Hepatocyte (in vitro differentiated cells): ENCODE results near the gene TEX36.

ENCODE experiments used
- EZH2 ChIP-seq: fragments of 200-600 bp; sonication (generic); IDR thresholded peaks from 2 replicates; pipeline ENCODE4 v1.6.1; 2016; ENCODE audit warnings: antibody characterized with exemption, mild to moderate bottlenecking, borderline replicate concordance
- EZH2phosphoT487 ChIP-seq: fragments of 200-600 bp; sonication (generic); IDR thresholded peaks from one replicate; pipeline ENCODE4 v1.6.1; 2018; ENCODE audit warnings: antibody characterized with exemption, mild to moderate bottlenecking, low read depth, moderate library complexity; ENCODE audit not compliant: unreplicated experiment, severe bottlenecking
- TF ChIP-seq, protein P1 (sequence below): fragments of 200-600 bp; sonication (generic); IDR thresholded peaks from 2 replicates; pipeline ENCODE4 v1.5.1; 2016; ENCODE audit warnings: antibody characterized with exemption, mild to moderate bottlenecking; ENCODE audit not compliant: poor library complexity

DNA sequence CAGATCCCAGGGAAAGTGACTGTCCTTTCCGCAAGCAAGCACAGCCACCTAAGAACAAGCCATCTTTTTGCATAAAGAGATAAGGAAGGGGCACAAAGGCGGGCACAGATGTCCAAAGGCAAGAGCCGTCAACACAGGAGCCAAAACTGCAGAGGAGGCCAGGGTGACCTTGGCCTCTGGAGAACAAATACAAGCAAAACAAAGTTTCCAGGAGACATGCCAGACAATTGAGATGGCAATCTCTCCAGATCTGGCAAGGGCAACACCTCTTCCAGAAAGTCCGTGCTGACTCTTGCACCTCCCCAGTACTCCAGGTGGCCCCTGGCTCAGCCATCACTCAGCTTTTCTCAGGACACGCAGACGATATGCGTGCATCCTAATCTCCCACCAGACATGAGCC lies 58.2 kb downstream of the TEX36 start:
- TF ChIP-seq EZH2phosphoT487 (no peak), EZH2 (no peak)
- TF ChIP-seq, protein P1, sequence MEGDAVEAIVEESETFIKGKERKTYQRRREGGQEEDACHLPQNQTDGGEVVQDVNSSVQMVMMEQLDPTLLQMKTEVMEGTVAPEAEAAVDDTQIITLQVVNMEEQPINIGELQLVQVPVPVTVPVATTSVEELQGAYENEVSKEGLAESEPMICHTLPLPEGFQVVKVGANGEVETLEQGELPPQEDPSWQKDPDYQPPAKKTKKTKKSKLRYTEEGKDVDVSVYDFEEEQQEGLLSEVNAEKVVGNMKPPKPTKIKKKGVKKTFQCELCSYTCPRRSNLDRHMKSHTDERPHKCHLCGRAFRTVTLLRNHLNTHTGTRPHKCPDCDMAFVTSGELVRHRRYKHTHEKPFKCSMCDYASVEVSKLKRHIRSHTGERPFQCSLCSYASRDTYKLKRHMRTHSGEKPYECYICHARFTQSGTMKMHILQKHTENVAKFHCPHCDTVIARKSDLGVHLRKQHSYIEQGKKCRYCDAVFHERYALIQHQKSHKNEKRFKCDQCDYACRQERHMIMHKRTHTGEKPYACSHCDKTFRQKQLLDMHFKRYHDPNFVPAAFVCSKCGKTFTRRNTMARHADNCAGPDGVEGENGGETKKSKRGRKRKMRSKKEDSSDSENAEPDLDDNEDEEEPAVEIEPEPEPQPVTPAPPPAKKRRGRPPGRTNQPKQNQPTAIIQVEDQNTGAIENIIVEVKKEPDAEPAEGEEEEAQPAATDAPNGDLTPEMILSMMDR: no peak
